Stimulated activated naive B cell treated with anti-CD40 and anti-IgM and Interleukin-4, amounts not matched to agents 10 μg/mL and 1 μg/mL and 100 μg/mL, for 72 hours (primary cell): ENCODE results near the gene SPAG4.
A peak's percentile ranks its signal among the peaks of the same experiment; 100 is the strongest.

Experiments used
- ATAC-seq, 2 donors: fragments of 150-1000 bp; cut with Tn5 transposase; replicated peaks; 2 replicates each; pipeline ENCODE4 v1.10.0; 2021; ENCODE audit warnings: moderate library complexity in 1 of 2
- DNase-seq: peaks from one replicate; pipeline ENCODE4 v3.0.0; 2021
- H3K27ac Mint-ChIP-seq: one replicate; pipeline ENCODE4 v1.8.0; 2022; ENCODE audit warnings: mild to moderate bottlenecking, mixed read lengths
- H3K27me3 Mint-ChIP-seq, 2 donors: one replicate each; pipeline ENCODE4 v1.8.0; 2022; ENCODE audit warnings: mixed read lengths in 2 of 2
- H3K36me3 Mint-ChIP-seq, 2 donors: one replicate each; pipeline ENCODE4 v1.8.0; 2022; ENCODE audit warnings: mixed read lengths in 2 of 2, mild to moderate bottlenecking in 1 of 2
- H3K4me1 Mint-ChIP-seq, 2 donors: one replicate each; pipeline ENCODE4 v1.8.0; 2022; ENCODE audit warnings: mixed read lengths in 2 of 2, mild to moderate bottlenecking in 1 of 2
- H3K4me3 Mint-ChIP-seq, 2 donors: one replicate each; pipeline ENCODE4 v1.8.0; 2022; ENCODE audit warnings: mild to moderate bottlenecking in 2 of 2, mixed read lengths in 2 of 2, moderate library complexity in 1 of 2
- H3K9me3 Mint-ChIP-seq, 2 donors: one replicate each; pipeline ENCODE4 v1.8.0; 2022; ENCODE audit warnings: mixed read lengths in 2 of 2, mild to moderate bottlenecking in 1 of 2

The SPAG4 gene

GRCh38 chr20:35603695-35604448, 11.8 kb upstream of the SPAG4 start:
- no peaks in the 10 kb centered on the region for H3K9me3 Mint-ChIP-seq
- peaks cover 18 to 44% of the 10 kb centered on the region in 2 donors for H3K4me1 Mint-ChIP-seq
- no peaks in the 10 kb centered on the region for H3K36me3 Mint-ChIP-seq
- no peak overlapping the region for H3K27ac Mint-ChIP-seq
- no peak for ATAC-seq
- peaks cover 29 to 41% of the 10 kb centered on the region in 2 donors for H3K27me3 Mint-ChIP-seq
- H3K4me3 Mint-ChIP-seq = no peak overlapping the region
- no peak for DNase-seq

GRCh38 chr20:35604449-35604747, 11.2 kb upstream of the SPAG4 start:
- Mint-ChIP-seq H3K4me3 (no peak overlapping the region), H3K4me1 (peaks cover 18 to 44% of the 10 kb centered on the region in 2 donors), H3K27ac (no peak overlapping the region), H3K36me3 (no peaks in the 10 kb centered on the region), H3K27me3 (peaks cover 24 to 36% of the 10 kb centered on the region in 2 donors), H3K9me3 (no peaks in the 10 kb centered on the region)
- ATAC-seq (peak; percentile 25 to 31), DNase-seq (no peak)

DNA sequence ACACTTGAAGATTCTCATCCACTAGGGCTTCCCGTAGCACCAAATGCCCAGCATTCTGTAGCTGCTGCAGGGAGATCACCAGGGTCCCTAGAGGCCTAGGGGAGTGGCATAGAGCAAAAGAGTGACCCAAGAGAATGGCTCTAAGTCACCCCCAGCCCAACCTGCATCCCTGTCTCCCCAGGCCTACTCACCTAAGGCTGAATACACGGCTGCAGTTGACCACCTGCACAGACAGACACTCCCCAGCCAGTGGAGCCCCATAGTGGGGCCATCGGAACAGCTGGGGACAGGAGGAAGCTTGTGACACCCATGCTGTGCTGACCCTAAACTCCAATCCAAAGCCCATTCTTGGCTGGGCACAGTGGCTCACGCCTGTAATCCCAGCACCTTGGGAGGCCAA, 9.5 kb upstream of the SPAG4 start:
- H3K27ac Mint-ChIP-seq = no peak overlapping the region
- no peak for ATAC-seq
- no peaks in the 10 kb centered on the region for H3K9me3 Mint-ChIP-seq
- no peak overlapping the region for H3K4me3 Mint-ChIP-seq
- peaks cover 15 to 40% of the 10 kb centered on the region in 2 donors for H3K4me1 Mint-ChIP-seq
- no peaks in the 10 kb centered on the region for H3K36me3 Mint-ChIP-seq
- DNase-seq = no peak
- H3K27me3 Mint-ChIP-seq = peaks cover 14 to 28% of the 10 kb centered on the region in 2 donors

DNA sequence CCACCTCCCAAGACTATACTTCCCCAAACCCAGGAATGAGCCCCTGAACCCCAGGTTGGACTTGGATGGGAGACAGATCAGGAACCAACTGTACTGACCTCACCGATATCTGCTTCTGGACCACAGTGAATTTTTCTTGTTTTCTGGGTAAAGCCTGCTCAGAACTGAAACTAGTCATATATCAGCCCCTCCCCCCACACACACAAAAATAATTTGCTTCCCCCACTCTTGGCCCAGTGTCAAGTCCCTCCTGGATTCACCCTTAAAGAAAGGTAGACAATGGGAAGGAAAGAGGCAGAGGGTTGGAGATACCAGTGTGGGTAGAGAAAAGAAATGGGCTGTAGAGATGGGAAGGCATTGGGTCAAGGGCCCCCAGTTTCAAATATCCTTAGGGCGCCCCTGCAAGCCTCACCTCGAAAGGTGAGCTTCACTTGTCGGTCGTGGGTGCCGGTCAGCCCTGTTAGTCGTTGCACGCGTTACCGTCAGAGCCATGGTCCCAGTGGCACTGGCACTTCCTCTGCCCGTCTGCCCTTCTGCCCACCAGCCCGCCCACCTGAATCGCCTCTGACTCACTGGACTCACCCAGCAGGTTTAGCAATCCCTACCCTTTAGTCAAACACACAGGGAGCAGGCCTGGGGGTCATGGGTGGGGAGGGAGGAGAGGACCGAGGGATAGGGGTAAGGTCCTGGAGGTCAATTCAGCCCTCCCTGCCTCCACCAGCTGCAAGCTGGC, 8.5 kb upstream of the SPAG4 start:
- ATAC-seq (no peak), DNase-seq (no peak)
- no peaks in the 10 kb centered on the region for H3K36me3 Mint-ChIP-seq
- peaks cover 12 to 17% of the 10 kb centered on the region in 2 donors for H3K27me3 Mint-ChIP-seq
- H3K9me3 Mint-ChIP-seq = no peaks in the 10 kb centered on the region
- peak overlapping the region; percentile 48 for H3K27ac Mint-ChIP-seq
- no peak overlapping the region for H3K4me3 Mint-ChIP-seq
- H3K4me1 Mint-ChIP-seq = peaks cover 10 to 40% of the 10 kb centered on the region in 2 donors

GRCh38 chr20:35610833-35611427, 4.7 kb upstream of the SPAG4 start:
- DNase-seq = no peak
- H3K4me3 Mint-ChIP-seq = no peak overlapping the region
- H3K27ac Mint-ChIP-seq = no peak overlapping the region
- no peaks in the 10 kb centered on the region for H3K9me3 Mint-ChIP-seq
- no peak for ATAC-seq
- no peaks in the 10 kb centered on the region for H3K36me3 Mint-ChIP-seq
- no peaks in the 10 kb centered on the region for H3K27me3 Mint-ChIP-seq
- H3K4me1 Mint-ChIP-seq = peaks cover 17 to 54% of the 10 kb centered on the region in 2 donors

DNA sequence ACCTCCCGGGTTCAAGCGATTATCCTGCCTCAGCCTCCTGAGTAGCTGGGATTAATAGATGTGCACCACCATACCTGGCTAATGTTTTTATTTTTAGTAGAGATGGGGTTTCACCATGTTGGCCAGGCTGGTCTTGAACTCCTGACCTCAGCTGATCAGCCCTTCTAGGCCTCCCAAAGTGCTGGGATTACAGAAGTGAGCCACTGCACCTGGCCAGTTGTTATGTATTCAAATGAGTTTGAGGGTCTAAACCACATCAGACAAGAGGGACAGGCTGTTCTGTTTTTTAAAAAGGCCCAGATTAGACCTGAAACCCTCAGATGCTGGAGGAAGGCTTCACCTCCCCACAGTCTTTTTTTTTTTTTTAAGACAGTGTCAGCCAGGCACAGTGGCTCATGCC, 4.1 kb upstream of the SPAG4 start:
- H3K27me3 Mint-ChIP-seq = no peaks in the 10 kb centered on the region
- peak; percentile 36 for DNase-seq
- H3K36me3 Mint-ChIP-seq = no peaks in the 10 kb centered on the region
- H3K4me3 Mint-ChIP-seq = no peak overlapping the region
- H3K9me3 Mint-ChIP-seq = no peaks in the 10 kb centered on the region
- H3K27ac Mint-ChIP-seq = no peak overlapping the region
- peaks cover 17 to 53% of the 10 kb centered on the region in 2 donors for H3K4me1 Mint-ChIP-seq
- peak; percentile 20 to 41 for ATAC-seq

DNA sequence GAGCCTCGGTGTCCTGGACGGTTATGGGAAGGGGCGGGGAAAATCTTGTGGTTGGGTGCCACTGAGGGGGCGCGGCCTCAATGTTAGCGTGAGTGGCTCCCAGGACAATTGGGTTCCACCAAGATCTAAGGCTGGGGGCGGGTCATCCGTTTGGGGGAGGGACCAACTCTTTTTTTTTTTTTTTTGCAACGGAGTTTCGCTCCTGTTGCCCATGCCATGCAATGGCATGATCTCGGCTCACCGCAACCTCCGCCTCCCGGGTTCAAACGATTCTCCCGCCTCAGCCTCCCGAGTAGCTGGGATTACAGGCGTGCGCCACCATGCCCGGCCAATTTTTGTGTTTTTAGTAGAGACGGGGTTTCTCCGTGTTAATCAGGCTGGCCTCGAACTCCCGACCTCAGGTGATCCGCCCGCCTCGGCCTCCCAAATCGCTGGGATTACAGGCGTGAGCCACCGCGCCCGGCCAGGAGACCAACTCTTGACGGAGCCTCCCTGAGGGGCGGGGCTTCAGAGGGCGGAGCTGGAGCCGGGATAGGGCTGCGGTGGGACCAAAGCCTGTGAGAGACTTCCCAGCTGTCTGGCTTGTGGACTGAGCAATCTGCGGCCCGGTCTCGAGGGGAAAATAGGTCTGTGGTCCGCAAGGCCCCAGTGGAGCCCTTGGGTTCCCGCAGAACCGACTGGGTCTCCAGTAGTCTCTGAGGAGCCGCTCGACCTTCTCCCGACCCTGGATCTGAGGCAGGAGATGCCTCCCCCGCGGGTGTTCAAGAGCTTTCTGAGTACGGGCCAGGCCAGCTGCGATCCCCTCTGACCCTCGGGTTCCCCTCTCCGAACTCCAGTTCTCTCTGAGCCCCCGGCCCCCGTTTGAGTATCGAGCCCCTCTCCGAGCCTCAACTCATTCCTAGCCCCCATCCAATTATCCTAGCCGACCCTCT, 1.1 kb downstream of the SPAG4 start:
- Mint-ChIP-seq H3K27ac (peak overlapping the region; percentile 91), H3K9me3 (no peaks in the 10 kb centered on the region), H3K36me3 (peaks cover 2 to 9% of the 10 kb centered on the region in 2 donors), H3K4me3 (peak overlapping the region; percentile 91 to 95), H3K27me3 (peaks cover 0 to 6% of the 10 kb centered on the region in 2 donors), H3K4me1 (peaks cover 40 to 73% of the 10 kb centered on the region in 2 donors)
- ATAC-seq (no peak), DNase-seq (peak; percentile 52)

DNA sequence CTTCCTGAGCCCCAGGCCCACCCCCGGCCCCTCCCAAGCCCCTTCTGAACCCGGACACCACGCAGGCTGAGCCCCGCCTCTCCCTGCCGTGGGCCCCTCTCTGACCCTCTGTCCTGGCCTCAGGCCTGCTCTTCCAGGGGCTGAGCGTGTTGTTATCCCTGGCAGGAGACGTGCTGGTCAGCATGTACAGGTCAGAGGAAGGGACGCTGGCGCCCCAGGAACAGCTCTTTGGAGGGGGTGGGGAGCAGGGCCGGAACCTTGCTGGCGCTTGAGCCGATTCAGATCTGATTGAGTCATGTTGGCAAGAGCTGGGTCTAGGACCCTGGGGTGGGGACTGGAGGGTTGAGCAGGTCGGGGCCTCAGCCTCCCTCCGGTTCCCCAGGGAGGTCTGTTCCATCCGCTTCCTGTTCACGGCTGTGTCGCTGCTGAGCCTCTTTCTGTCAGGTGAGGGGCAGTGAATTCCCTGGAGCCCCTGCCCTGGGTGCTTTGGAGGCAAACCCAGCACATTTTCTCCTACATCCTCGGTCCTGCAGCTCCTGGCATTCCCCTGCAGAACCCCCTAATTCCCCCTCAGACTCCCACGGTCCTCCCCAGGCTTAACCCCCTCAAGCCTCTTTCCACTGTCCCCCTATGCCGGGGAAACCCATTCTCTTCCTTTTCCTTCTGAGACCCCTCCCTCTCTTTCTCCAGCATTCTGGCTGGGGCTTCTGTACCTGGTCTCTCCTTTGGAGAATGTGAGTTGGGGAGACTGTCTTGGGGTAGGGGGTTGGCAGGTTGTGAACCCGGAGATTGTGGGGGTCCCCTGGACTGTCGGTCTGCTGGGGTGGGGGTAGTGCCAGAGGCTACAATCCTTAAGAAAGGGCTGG, 2.0 kb downstream of the SPAG4 start:
- peak; percentile 2 to 11 for ATAC-seq
- peaks cover 37 to 64% of the 10 kb centered on the region in 2 donors for H3K4me1 Mint-ChIP-seq

DNA sequence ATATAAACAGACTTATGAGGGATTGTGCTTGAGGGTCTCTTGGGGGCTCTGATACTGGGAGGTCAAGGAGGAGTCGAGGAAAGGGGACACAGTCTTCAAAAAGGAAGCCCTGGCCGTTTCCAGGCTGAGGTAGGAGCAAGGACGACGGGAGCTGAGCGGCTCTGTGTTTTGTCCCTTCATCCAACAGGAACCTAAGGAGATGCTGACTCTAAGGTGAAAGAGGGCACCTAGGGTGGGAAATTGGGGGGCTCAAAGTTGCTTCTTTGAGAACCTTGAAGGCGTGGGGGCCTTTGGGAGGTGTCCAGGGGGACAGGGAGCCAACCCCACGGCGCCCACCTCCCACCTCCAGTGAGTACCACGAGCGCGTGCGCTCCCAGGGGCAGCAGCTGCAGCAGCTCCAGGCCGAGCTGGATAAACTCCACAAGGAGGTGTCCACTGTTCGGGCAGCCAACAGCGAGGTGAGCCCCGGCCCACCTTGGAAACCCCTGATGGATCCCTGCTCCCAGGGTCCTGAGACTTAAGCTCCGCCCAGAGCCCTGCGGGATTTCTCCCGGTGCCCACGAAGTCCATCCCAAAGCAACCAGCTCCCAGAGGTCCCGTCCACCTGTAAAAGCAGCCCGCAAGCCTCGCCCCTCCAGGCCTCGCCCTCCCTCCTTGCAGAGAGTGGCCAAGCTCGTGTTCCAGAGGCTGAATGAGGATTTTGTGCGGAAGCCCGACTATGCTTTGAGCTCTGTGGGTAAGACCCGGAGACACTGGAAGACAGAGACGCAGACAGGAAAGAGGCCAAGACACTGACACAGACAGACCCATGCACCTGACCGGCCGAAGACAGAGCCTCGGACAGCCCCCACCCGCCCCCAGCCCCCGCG, 2.9 kb downstream of the SPAG4 start:
- Mint-ChIP-seq H3K9me3 (no peaks in the 10 kb centered on the region), H3K4me3 (peak overlapping the region; percentile 91 to 95)
- peak; percentile 15 for DNase-seq

More for the DNA sequence above, 2.0 kb downstream of the SPAG4 start:
- peaks cover 2 to 10% of the 10 kb centered on the region in 2 donors for H3K36me3 Mint-ChIP-seq
- H3K9me3 Mint-ChIP-seq = no peaks in the 10 kb centered on the region
- H3K27ac Mint-ChIP-seq = peak overlapping the region; percentile 85
- peak overlapping the region; percentile 91 to 95 for H3K4me3 Mint-ChIP-seq
- DNase-seq = peak; percentile 55
- peaks cover 0 to 6% of the 10 kb centered on the region in 2 donors for H3K27me3 Mint-ChIP-seq

GRCh38 chr20:35619196-35620095, 3.8 kb downstream of the SPAG4 start:
- peaks cover 4 to 10% of the 10 kb centered on the region in 2 donors for H3K36me3 Mint-ChIP-seq
- peak overlapping the region; percentile 91 to 95 for H3K4me3 Mint-ChIP-seq
- H3K9me3 Mint-ChIP-seq = no peaks in the 10 kb centered on the region
- peak; percentile 70 for DNase-seq
- peaks cover 0 to 6% of the 10 kb centered on the region in 2 donors for H3K27me3 Mint-ChIP-seq
- peaks cover 35 to 56% of the 10 kb centered on the region in 2 donors for H3K4me1 Mint-ChIP-seq
- ATAC-seq = peak; percentile 51 to 53
- H3K27ac Mint-ChIP-seq = peak overlapping the region; percentile 90

More for the DNA sequence above, 2.9 kb downstream of the SPAG4 start:
- peaks cover 0 to 6% of the 10 kb centered on the region in 2 donors for H3K27me3 Mint-ChIP-seq
- ATAC-seq = no peak
- peak overlapping the region; percentile 75 for H3K27ac Mint-ChIP-seq
- H3K36me3 Mint-ChIP-seq = peaks cover 4 to 10% of the 10 kb centered on the region in 2 donors
- peaks cover 36 to 62% of the 10 kb centered on the region in 2 donors for H3K4me1 Mint-ChIP-seq

DNA sequence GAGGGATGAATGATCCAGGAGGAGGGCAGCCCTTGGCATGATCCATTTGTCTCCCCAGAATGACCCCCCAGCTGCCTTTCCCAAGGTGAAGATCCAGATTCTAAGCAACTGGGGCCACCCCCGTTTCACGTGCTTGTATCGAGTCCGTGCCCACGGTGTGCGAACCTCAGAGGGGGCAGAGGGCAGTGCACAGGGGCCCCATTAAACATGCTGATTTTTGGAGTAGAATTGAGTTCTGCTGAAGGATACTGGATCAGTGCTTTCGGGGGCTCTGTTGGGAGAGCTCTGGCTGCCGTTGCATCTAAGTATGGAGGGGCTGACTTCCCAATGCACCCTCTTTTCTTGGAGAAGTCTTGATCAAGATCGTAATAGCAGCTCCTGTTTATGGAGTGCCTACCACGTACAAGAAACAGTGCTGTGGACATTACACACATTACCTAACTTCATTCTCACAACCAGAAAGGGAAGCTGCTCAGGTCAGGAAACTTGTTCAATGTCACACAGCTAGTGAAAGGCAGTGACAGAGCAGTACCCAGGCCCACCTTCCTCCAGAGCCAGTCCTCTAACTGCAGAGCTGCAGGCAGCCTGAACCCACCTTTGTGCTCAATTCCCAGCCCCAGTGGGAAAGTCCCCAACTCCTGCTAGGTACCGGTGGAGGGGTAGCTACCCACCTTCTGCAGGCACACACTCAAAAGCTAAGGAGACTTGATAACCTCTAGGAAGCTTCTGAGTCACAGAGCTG, 5.4 kb downstream of the SPAG4 start:
- Mint-ChIP-seq H3K27me3 (peaks cover 0 to 6% of the 10 kb centered on the region in 2 donors), H3K4me1 (peaks cover 29 to 41% of the 10 kb centered on the region in 2 donors), H3K9me3 (no peaks in the 10 kb centered on the region), H3K4me3 (no peak overlapping the region), H3K27ac (no peak overlapping the region), H3K36me3 (peaks cover 11 to 20% of the 10 kb centered on the region in 2 donors)
- no peak for ATAC-seq
- DNase-seq = no peak
